K562 (cell line): ENCODE measurements around the gene SVIL. TPM values are rescaled to one million over a fixed set of nuclear protein-coding genes. Genes with fewer than 3 reads are reported as not detected.

Source experiments
- ATAC-seq: fragments of 200-7000 bp; cut with Tn5 transposase; 3 replicates; pipeline ENCODE4 v1.9.1; 2020; ENCODE audit warnings: moderate library complexity
- BruUV-seq: library from RNA; stranded (reverse); fragments of 400-500 nt; replicated peaks from 2 replicates; lab custom pipeline; 2021; lab: Mats Ljungman, UMichigan
- CTCF ChIA-PET: fragments of 300-600 bp; formaldehyde crosslinking; extraction: SDS; loops from one replicate; lab custom pipeline; 2021; ENCODE audit warnings: low intra/inter-chr PET ratio; lab: Yijun Ruan, JAX
- POLR2A ChIA-PET: fragments of 300-600, 350-650 bp; sonication (Branson Sonifier 250); formaldehyde crosslinking; extraction: SDS; loops from one replicate; lab custom pipeline; 2021; ENCODE audit warnings: antibody characterized with exemption, inconsistent platforms; lab: Yijun Ruan, JAX
- DNase-seq, 4 experiments: peaks; one replicate each; pipeline versions ENCODE4 v3.0.0 to v3.0.0-alpha.2; 2011 to 2018; ENCODE audit warnings: low spot score in 3 of 4, mixed read lengths in 3 of 4; ENCODE audit errors: extremely low read depth in 1 of 4
- FAIRE-seq: peaks from 2 replicates; lab custom pipeline; 2011; peaks lifted over from hg19 to GRCh38; lab: Jason Lieb, UNC
- H2AFZ ChIP-seq: 2 replicates; pipeline ENCODE4 v1.6.0; 2011; ENCODE audit warnings: low read depth, low read length, control low read depth, inconsistent platforms
- H3K27ac ChIP-seq: fragments of 200-600 bp; 3 replicates; pipeline ENCODE4 v1.8.0; 2011; ENCODE audit warnings: low read depth, mild to moderate bottlenecking, control low read depth, inconsistent platforms, low read length, moderate library complexity, mixed read lengths; ENCODE audit errors: extremely low read depth
- H3K27me3 ChIP-seq, 2 experiments: fragments of 300-600 bp in 1 of 2; 2 replicates in 1 of 2; 3 replicates in 1 of 2; pipeline versions ENCODE4 v1.6.0 to v1.8.0; 2011; ENCODE audit warnings: inconsistent platforms in 2 of 2, low read length in 2 of 2, mild to moderate bottlenecking in 1 of 2, mixed read lengths in 1 of 2, moderate library complexity in 1 of 2; ENCODE audit not compliant: control insufficient read depth in 2 of 2, insufficient read depth in 2 of 2
- H3K36me3 ChIP-seq: fragments of 300-600 bp; 3 replicates; pipeline ENCODE4 v1.8.0; 2011; ENCODE audit warnings: mild to moderate bottlenecking, low read length, inconsistent platforms; ENCODE audit not compliant: control insufficient read depth, insufficient read depth
- H3K4me1 ChIP-seq, 2 experiments: fragments of 200-600 bp in 1 of 2; replicated peaks in 1 of 2; 2 replicates in 1 of 2; 3 replicates in 1 of 2; pipeline versions ENCODE4 v1.5.1 to v1.8.0; 2011; ENCODE audit warnings: inconsistent platforms in 2 of 2, low read length in 2 of 2, mild to moderate bottlenecking in 1 of 2, mixed read lengths in 1 of 2, moderate library complexity in 1 of 2; ENCODE audit not compliant: control insufficient read depth in 2 of 2, insufficient read depth in 2 of 2
- H3K4me2 ChIP-seq: 2 replicates; pipeline ENCODE4 v1.6.1; 2011; ENCODE audit warnings: low read length, control low read depth, inconsistent platforms, mixed read lengths; ENCODE audit not compliant: insufficient read depth
- H3K4me3 ChIP-seq: fragments of 200-600 bp; sonication (generic), shearing (Covaris generic); 2 replicates; pipeline ENCODE4 v1.5.1; 2016; ENCODE audit warnings: control low read depth, inconsistent platforms
- H3K79me2 ChIP-seq: fragments of 200-600 bp; 3 replicates; pipeline ENCODE4 v1.8.0; 2011; ENCODE audit warnings: low read length, inconsistent platforms; ENCODE audit not compliant: control insufficient read depth, insufficient read depth
- H3K9ac ChIP-seq, 2 experiments: 2 replicates each; pipeline versions ENCODE4 v1.6.0 to v1.6.1; 2011; ENCODE audit warnings: low read depth in 2 of 2, low read length in 2 of 2, control low read depth in 1 of 2, inconsistent platforms in 1 of 2, mild to moderate bottlenecking in 1 of 2, mixed read lengths in 1 of 2; ENCODE audit not compliant: insufficient read depth in 1 of 2
- H3K9me1 ChIP-seq: one replicate; pipeline ENCODE4 v1.6.0; 2011; ENCODE audit warnings: inconsistent platforms, mild to moderate bottlenecking, low read length, moderate library complexity; ENCODE audit not compliant: control insufficient read depth, insufficient read depth
- H3K9me3 ChIP-seq: replicated peaks from 2 replicates; pipeline ENCODE4 v1.5.1; 2011; ENCODE audit warnings: low read depth, low read length, inconsistent platforms; ENCODE audit not compliant: control insufficient read depth, insufficient read depth
- H4K20me1 ChIP-seq: replicated peaks from 2 replicates; pipeline ENCODE4 v1.6.1; 2011; ENCODE audit warnings: low read length, inconsistent platforms, mixed read lengths; ENCODE audit not compliant: control insufficient read depth, insufficient read depth
- ELK1 ChIP-seq: sonication (generic); formaldehyde crosslinking; IDR thresholded peaks from 2 replicates; pipeline ENCODE4 v1.8.1; 2022; ENCODE audit warnings: missing genetic modification reagents
- ETS2 ChIP-seq: IDR thresholded peaks from 2 replicates; pipeline ENCODE4 v1.6.1; 2016; ENCODE audit warnings: borderline replicate concordance, missing genetic modification characterization, mild to moderate bottlenecking, moderate library complexity, missing compliant biosample characterization; ENCODE audit not compliant: poor library complexity, severe bottlenecking
- GATAD2B ChIP-seq: fragments of 450-650 bp; IDR thresholded peaks from 2 replicates; pipeline ENCODE4 v1.6.1; 2017; ENCODE audit warnings: mild to moderate bottlenecking, borderline replicate concordance
- GTF2E2 ChIP-seq: fragments of 200-800 bp; sonication (Bioruptor generic); IDR thresholded peaks from 2 replicates; pipeline ENCODE4 v1.6.1; 2016; ENCODE audit warnings: missing genetic modification characterization, missing compliant biosample characterization
- HDAC1 ChIP-seq, 2 experiments: fragments of 450-650 bp; IDR thresholded peaks; 2 replicates each; pipeline ENCODE4 v1.6.1; 2016 to 2017; ENCODE audit warnings: inconsistent platforms in 1 of 2, mild to moderate bottlenecking in 1 of 2, moderate library complexity in 1 of 2
- LEF1 ChIP-seq: fragments of 450-650 bp; IDR thresholded peaks from 2 replicates; pipeline ENCODE4 v1.6.1; 2016; ENCODE audit warnings: mild to moderate bottlenecking
- MBD1 ChIP-seq: fragments of 250-450 bp; sonication (Bioruptor Pico); IDR thresholded peaks from 2 replicates; pipeline ENCODE4 v1.8.0; 2022; ENCODE audit warnings: inconsistent platforms
- PCBP1 ChIP-seq: fragments of 200-400 bp; formaldehyde crosslinking; IDR thresholded peaks from 2 replicates; pipeline ENCODE4 v1.6.1; 2018; ENCODE audit warnings: mild to moderate bottlenecking, low read depth, low read length; ENCODE audit not compliant: poor library complexity, severe bottlenecking
- TAF9B ChIP-seq: fragments of 450-650 bp; IDR thresholded peaks from 2 replicates; pipeline ENCODE4 v1.6.1; 2018; ENCODE audit warnings: mild to moderate bottlenecking; ENCODE audit not compliant: partially characterized antibody
- TCF7L2 ChIP-seq: fragments of 150-350 bp; IDR thresholded peaks from 2 replicates; pipeline ENCODE4 v1.6.1; 2016; ENCODE audit warnings: low read depth, mild to moderate bottlenecking, low read length, moderate library complexity
- ZBTB12 ChIP-seq: fragments of 250-450 bp; sonication (Bioruptor Pico); IDR thresholded peaks from 2 replicates; pipeline ENCODE4 v1.4.0; 2020
- ZBTB34 ChIP-seq: fragments of 250-450 bp; sonication (Bioruptor Pico); IDR thresholded peaks from 2 replicates; pipeline ENCODE4 v1.8.0; 2021; ENCODE audit warnings: mild to moderate bottlenecking, moderate library complexity
- ZBTB43 ChIP-seq: sonication (generic); formaldehyde crosslinking; IDR thresholded peaks from 2 replicates; pipeline ENCODE4 v1.8.0; 2023; ENCODE audit warnings: mild to moderate bottlenecking, missing genetic modification reagents
- ZNF24 ChIP-seq: fragments of 450-650 bp; IDR thresholded peaks from 2 replicates; pipeline ENCODE4 v1.6.1; 2016
- ZNF316 ChIP-seq: fragments of 450-650 bp; IDR thresholded peaks from 2 replicates; pipeline ENCODE4 v1.6.1; 2016
- ZNF707 ChIP-seq: fragments of 250-450 bp; sonication (Bioruptor Pico); conservative IDR thresholded peaks from 2 replicates; pipeline ENCODE4 v1.8.0; 2022; ENCODE audit warnings: inconsistent platforms, mild to moderate bottlenecking, moderate library complexity
- ZNF79 ChIP-seq: fragments of 250-450 bp; sonication (Bioruptor Pico); IDR thresholded peaks from 2 replicates; pipeline ENCODE4 v1.4.0; 2020; ENCODE audit warnings: low read depth, mild to moderate bottlenecking, moderate library complexity
- WGBS: fragments of 100-300 bp; shearing (Covaris generic); methylation state at CpG from one replicate; pipeline ENCODE4 v1.1.6; 2016; ENCODE audit warnings: low coverage, mixed read lengths; ENCODE audit not compliant: insufficient coverage; ENCODE audit errors: missing lambda C conversion rate; 5-methylcytosine and 5-hydroxymethylcytosine counted together
- in situ Hi-C: fragments of 300-500 bp; cut with MboI; formaldehyde crosslinking; loops from 4 replicates; pipeline ENCODE4 v1.15.0; 2018; ENCODE audit warnings: inconsistent platforms, mixed read lengths
- intact Hi-C: fragments of 100-400 bp; cut with micrococcal nuclease; formaldehyde crosslinking; loops from 2 replicates; pipeline ENCODE4 v1.14.2; 2022
- polyA plus RNA-seq, 8 experiments: library from polyadenylated mRNA; depleted of rRNA in 4 of 8; stranded (reverse) in 5 of 8; unstranded in 3 of 8; fragments of >200 nt; fragmentation: Nextera tagmentation in 2 of 8; fragmentation: Illumina TruSeq in 1 of 8; extraction: Ambion mirVana in 2 of 8; extraction: Trizol in 1 of 8; gene quantifications; 2 replicates each; pipeline versions ENCODE4 v1.2.1 to v1.2.3, GENCODE V29; 2011 to 2014; ENCODE audit warnings: inconsistent platforms in 1 of 8, missing spikeins in 1 of 8
- total RNA-seq, 7 experiments: library from RNA; depleted of rRNA in 6 of 7; stranded (reverse); fragments of >200 nt in 6 of 7; fragmentation: Illumina TruSeq in 2 of 7; extraction: Trizol in 2 of 7; gene quantifications; 2 replicates each; pipeline versions ENCODE4 v1.2.1 to v1.2.3, GENCODE V29; 2011 to 2021; ENCODE audit warnings: low replicate concordance in 1 of 7

Gene SVIL
- total and polyA plus RNA-seq, 9 of the 15 experiments (the other 6 are each of a cell fraction or from before 2014, with no cell fraction given), result under 0.01 to 0.18 (median 0.05) TPM; not detected in 3

- FAIRE-seq (no peak), DNase-seq (no peak), ATAC-seq (no peak)
- Histone ChIP-seq H3K9me3 (no peaks in the 10 kb centered on the region), H3K27me3 (peaks cover 6 to 7% of the 10 kb centered on the region in 2 experiments; a peak in 3 of 5 replicates), H3K27ac (no peak overlapping the region), H3K79me2 (no peaks in the 10 kb centered on the region), H3K4me1 (no peaks in the 10 kb centered on the region), H2AFZ (no peak overlapping the region), H3K9me1 (no peaks in the 10 kb centered on the region), H3K4me2 (no peak overlapping the region), H3K9ac (no peak overlapping the region), H3K4me3 (no peak overlapping the region), H3K36me3 (no peaks in the 10 kb centered on the region), H4K20me1 (no peaks in the 10 kb centered on the region; the same call in 1 of the 2 replicates)
- CTCF ChIA-PET, result no interaction called here
- in situ Hi-C loops, result no loop called here
- BruUV-seq, result no TSS peak
- POLR2A ChIA-PET, result interaction anchor here (0.6 kb wide), 1 partner anchor 33 kb away, joined by 3 read pairs; no protein-coding TSS in a partner anchor
- intact Hi-C loops, result no loop called here
- WGBS, result 2% methylated on average over 14 of the region's 14 CpGs
- TF ChIP-seq TCF7L2, result no peak
- no peak for TF ChIP-seq ZNF707
- TF ChIP-seq ELK1 (CRISPR knock-in tag), result no peak
- TF ChIP-seq ZNF24, result no peak
- TF ChIP-seq TAF9B, result no peak
- no peak for TF ChIP-seq ZNF79
- no peak for TF ChIP-seq LEF1
- no peak for TF ChIP-seq HDAC1 (IDR thresholded peaks at IDR 0.05)
- TF ChIP-seq ZBTB12, result no peak
- TF ChIP-seq PCBP1, result no peak
- TF ChIP-seq MBD1, result no peak
- TF ChIP-seq GATAD2B, result no peak
- TF ChIP-seq ZBTB43, result no peak
- no peak for TF ChIP-seq ZBTB34 (CRISPR knock-in tag)
- TF ChIP-seq ETS2 (tag), result no peak
- TF ChIP-seq GTF2E2 (tag), result no peak
- no peak for TF ChIP-seq ZNF316
These were observed 12.3 kb downstream of the SVIL start for GRCh38 chr10:29622382-29622922.
